ENCODE data around the gene ARHGAP28.

The ARHGAP28 gene

GRCh38 chr18:6719098-6719846 lies 10.2 kb upstream of the ARHGAP28 start:
- no peak for DNase-seq (ENCODE audit: insufficient read length)
- no peak for TF ChIP-seq TAF1 (IDR thresholded peaks at IDR 0.05; ENCODE audit: borderline replicate concordance, low read depth, low read length)
- no peak for TF ChIP-seq POLR2AphosphoS5 (IDR thresholded peaks at IDR 0.05; ENCODE audit: low read depth, low read length)
- TF ChIP-seq POLR2A (IDR thresholded peaks at IDR 0.05; ENCODE audit: low read depth, low read length), result no peak
- no peak for FAIRE-seq

GRCh38 chr18:6719910-6720683 lies 9.4 kb upstream of the ARHGAP28 start:
- FAIRE-seq (no peak), DNase-seq (ENCODE audit: insufficient read length) (no peak)
- TF ChIP-seq POLR2A (IDR thresholded peaks at IDR 0.05; ENCODE audit: low read depth, low read length), result no peak
- no peak for TF ChIP-seq TAF1 (IDR thresholded peaks at IDR 0.05; ENCODE audit: borderline replicate concordance, low read depth, low read length)
- no peak for TF ChIP-seq POLR2AphosphoS5 (IDR thresholded peaks at IDR 0.05; ENCODE audit: low read depth, low read length)

GRCh38 chr18:6721755-6722154 lies 7.8 kb upstream of the ARHGAP28 start:
- FAIRE-seq (no peak), DNase-seq (ENCODE audit: insufficient read length) (no peak)
- no peak for TF ChIP-seq POLR2A (IDR thresholded peaks at IDR 0.05; ENCODE audit: low read depth, low read length)
- TF ChIP-seq POLR2AphosphoS5 (IDR thresholded peaks at IDR 0.05; ENCODE audit: low read depth, low read length), result no peak

- FAIRE-seq (no peak), DNase-seq (ENCODE audit: insufficient read length) (no peak)
- TF ChIP-seq POLR2AphosphoS5 (IDR thresholded peaks at IDR 0.05; ENCODE audit: low read depth, low read length), result no peak
These were observed 6.8 kb upstream of the ARHGAP28 start for GRCh38 chr18:6722690-6723089.

GRCh38 chr18:6724331-6724730 lies 5.2 kb upstream of the ARHGAP28 start:
- DNase-seq (ENCODE audit: insufficient read length), result no peak
- TF ChIP-seq POLR2A (IDR thresholded peaks at IDR 0.05; ENCODE audit: low read depth, low read length), result no peak
- TF ChIP-seq TAF1 (IDR thresholded peaks at IDR 0.05; ENCODE audit: borderline replicate concordance, low read depth, low read length), result no peak
- no peak for TF ChIP-seq POLR2AphosphoS5 (IDR thresholded peaks at IDR 0.05; ENCODE audit: low read depth, low read length)

GRCh38 chr18:6728331-6728730 lies 1.2 kb upstream of the ARHGAP28 start:
- DNase-seq (ENCODE audit: insufficient read length) (no peak), FAIRE-seq (no peak)
- no peak for TF ChIP-seq POLR2AphosphoS5 (IDR thresholded peaks at IDR 0.05; ENCODE audit: low read depth, low read length)
- no peak for TF ChIP-seq POLR2A (IDR thresholded peaks at IDR 0.05; ENCODE audit: low read depth, low read length)
- no peak for TF ChIP-seq TAF1 (IDR thresholded peaks at IDR 0.05; ENCODE audit: borderline replicate concordance, low read depth, low read length)

More at GRCh38 chr18:6724331-6724730, 5.2 kb upstream of the ARHGAP28 start:
- no peak for FAIRE-seq

GRCh38 chr18:6728809-6729246 lies 688 bp upstream of the ARHGAP28 start:
- no peak for DNase-seq (ENCODE audit: insufficient read length)
- no peak for FAIRE-seq
- TF ChIP-seq POLR2AphosphoS5 (IDR thresholded peaks at IDR 0.05; ENCODE audit: low read depth, low read length) (no peak), TAF1 (IDR thresholded peaks at IDR 0.05; ENCODE audit: borderline replicate concordance, low read depth, low read length) (no peak), POLR2A (IDR thresholded peaks at IDR 0.05; ENCODE audit: low read depth, low read length) (no peak)

- no peak for FAIRE-seq
These were observed 1.1 kb downstream of the ARHGAP28 start for GRCh38 chr18:6730416-6731221.

GRCh38 chr18:6731222-6731596 lies 1.7 kb downstream of the ARHGAP28 start:
- FAIRE-seq, result no peak
- no peak for DNase-seq (ENCODE audit: insufficient read length)
- TF ChIP-seq POLR2AphosphoS5 (IDR thresholded peaks at IDR 0.05; ENCODE audit: low read depth, low read length), result no peak
- no peak for TF ChIP-seq POLR2A (IDR thresholded peaks at IDR 0.05; ENCODE audit: low read depth, low read length)
- TF ChIP-seq TAF1 (IDR thresholded peaks at IDR 0.05; ENCODE audit: borderline replicate concordance, low read depth, low read length), result no peak

More at GRCh38 chr18:6730416-6731221, 1.1 kb downstream of the ARHGAP28 start:
- DNase-seq (ENCODE audit: insufficient read length), result no peak
- TF ChIP-seq POLR2A (IDR thresholded peaks at IDR 0.05; ENCODE audit: low read depth, low read length) (no peak), POLR2AphosphoS5 (IDR thresholded peaks at IDR 0.05; ENCODE audit: low read depth, low read length) (no peak), TAF1 (IDR thresholded peaks at IDR 0.05; ENCODE audit: borderline replicate concordance, low read depth, low read length) (no peak)

GRCh38 chr18:6732952-6733351 lies 3.4 kb downstream of the ARHGAP28 start:
- no peak for TF ChIP-seq TAF1 (IDR thresholded peaks at IDR 0.05; ENCODE audit: borderline replicate concordance, low read depth, low read length)
- TF ChIP-seq POLR2AphosphoS5 (IDR thresholded peaks at IDR 0.05; ENCODE audit: low read depth, low read length), result no peak
- no peak for TF ChIP-seq POLR2A (IDR thresholded peaks at IDR 0.05; ENCODE audit: low read depth, low read length)
- DNase-seq (ENCODE audit: insufficient read length) (no peak), FAIRE-seq (no peak)

- TF ChIP-seq TAF1 (IDR thresholded peaks at IDR 0.05; ENCODE audit: borderline replicate concordance, low read depth, low read length) (no peak), POLR2AphosphoS5 (IDR thresholded peaks at IDR 0.05; ENCODE audit: low read depth, low read length) (no peak), POLR2A (IDR thresholded peaks at IDR 0.05; ENCODE audit: low read depth, low read length) (no peak)
- no peak for DNase-seq (ENCODE audit: insufficient read length)
- FAIRE-seq, result no peak
These were observed 4.2 kb downstream of the ARHGAP28 start for GRCh38 chr18:6733758-6734157.

All from GM12892 (cell line).